Measurements from ENCODE around the gene C7orf33. TPM values are rescaled to one million over a fixed set of nuclear protein-coding genes. Genes with fewer than 3 reads are reported as not detected.

The C7orf33 gene
- total and polyA plus RNA-seq, 4 donors = not detected

- H3K9me3 ChIP-seq (ENCODE audit: control insufficient read depth in 4 of 4, low read length in 3 of 4) = no peaks in the 10 kb centered on the region
- H3K9ac ChIP-seq (ENCODE audit: low read depth in 1 of 2, low read length in 2 of 2) = no peak overlapping the region
- DNase-seq (ENCODE audit: low spot score) = no peak
- no peaks in the 10 kb centered on the region for H3K36me3 ChIP-seq (ENCODE audit: control insufficient read depth in 4 of 4, insufficient read depth in 3 of 4, low read depth in 1 of 4, low read length in 3 of 4)
- no peaks in the 10 kb centered on the region for H3K27me3 ChIP-seq (ENCODE audit: control insufficient read depth in 4 of 4, insufficient read depth in 4 of 4, low read length in 3 of 4)
- no peak overlapping the region for H3K27ac ChIP-seq (ENCODE audit: low read depth in 1 of 2, low read length in 2 of 2)
- WGBS = 86% methylated on average over 2 of the region's 2 CpGs
- H3K4me1 ChIP-seq (ENCODE audit: control insufficient read depth in 4 of 4, insufficient read depth in 4 of 4, low read length in 3 of 4) = no peaks in the 10 kb centered on the region
- no peak for TF ChIP-seq ZBTB33 (IDR thresholded peaks at IDR 0.05)
- no peak overlapping the region for H3K4me3 ChIP-seq (ENCODE audit: low read depth in 1 of 3, low read length in 3 of 3)
Measured at GRCh38 chr7:148661471-148661870, 70.9 kb downstream of the C7orf33 start.

- TF ChIP-seq, protein P1, sequence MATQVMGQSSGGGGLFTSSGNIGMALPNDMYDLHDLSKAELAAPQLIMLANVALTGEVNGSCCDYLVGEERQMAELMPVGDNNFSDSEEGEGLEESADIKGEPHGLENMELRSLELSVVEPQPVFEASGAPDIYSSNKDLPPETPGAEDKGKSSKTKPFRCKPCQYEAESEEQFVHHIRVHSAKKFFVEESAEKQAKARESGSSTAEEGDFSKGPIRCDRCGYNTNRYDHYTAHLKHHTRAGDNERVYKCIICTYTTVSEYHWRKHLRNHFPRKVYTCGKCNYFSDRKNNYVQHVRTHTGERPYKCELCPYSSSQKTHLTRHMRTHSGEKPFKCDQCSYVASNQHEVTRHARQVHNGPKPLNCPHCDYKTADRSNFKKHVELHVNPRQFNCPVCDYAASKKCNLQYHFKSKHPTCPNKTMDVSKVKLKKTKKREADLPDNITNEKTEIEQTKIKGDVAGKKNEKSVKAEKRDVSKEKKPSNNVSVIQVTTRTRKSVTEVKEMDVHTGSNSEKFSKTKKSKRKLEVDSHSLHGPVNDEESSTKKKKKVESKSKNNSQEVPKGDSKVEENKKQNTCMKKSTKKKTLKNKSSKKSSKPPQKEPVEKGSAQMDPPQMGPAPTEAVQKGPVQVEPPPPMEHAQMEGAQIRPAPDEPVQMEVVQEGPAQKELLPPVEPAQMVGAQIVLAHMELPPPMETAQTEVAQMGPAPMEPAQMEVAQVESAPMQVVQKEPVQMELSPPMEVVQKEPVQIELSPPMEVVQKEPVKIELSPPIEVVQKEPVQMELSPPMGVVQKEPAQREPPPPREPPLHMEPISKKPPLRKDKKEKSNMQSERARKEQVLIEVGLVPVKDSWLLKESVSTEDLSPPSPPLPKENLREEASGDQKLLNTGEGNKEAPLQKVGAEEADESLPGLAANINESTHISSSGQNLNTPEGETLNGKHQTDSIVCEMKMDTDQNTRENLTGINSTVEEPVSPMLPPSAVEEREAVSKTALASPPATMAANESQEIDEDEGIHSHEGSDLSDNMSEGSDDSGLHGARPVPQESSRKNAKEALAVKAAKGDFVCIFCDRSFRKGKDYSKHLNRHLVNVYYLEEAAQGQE (IDR thresholded peaks at IDR 0.05) = no peak
- TF ChIP-seq SP1 (IDR thresholded peaks at IDR 0.05) = no peak
- no peak for TF ChIP-seq YY1 (IDR thresholded peaks at IDR 0.05)
- TF ChIP-seq TAF1 (conservative IDR thresholded peaks at IDR 0.05) = no peak
- no peak for TF ChIP-seq HNF4G (IDR thresholded peaks at IDR 0.05)
- TF ChIP-seq, protein P2, sequence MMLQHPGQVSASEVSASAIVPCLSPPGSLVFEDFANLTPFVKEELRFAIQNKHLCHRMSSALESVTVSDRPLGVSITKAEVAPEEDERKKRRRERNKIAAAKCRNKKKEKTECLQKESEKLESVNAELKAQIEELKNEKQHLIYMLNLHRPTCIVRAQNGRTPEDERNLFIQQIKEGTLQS (IDR thresholded peaks at IDR 0.05) = no peak
- no peak for TF ChIP-seq RXRA (IDR thresholded peaks at IDR 0.05)
- TF ChIP-seq FOXA2 (IDR thresholded peaks at IDR 0.05) = no peak
- TF ChIP-seq JUND (IDR thresholded peaks at IDR 0.05) = no peak
- no peak for TF ChIP-seq NR2F2 (IDR thresholded peaks at IDR 0.05)
- TF ChIP-seq CTCF (IDR thresholded peaks at IDR 0.05; ENCODE audit: low read depth, low read length, missing input control) = no peak
- H3K9ac ChIP-seq (ENCODE audit: low read depth in 1 of 2, low read length in 2 of 2) = no peak overlapping the region
- H3K36me3 ChIP-seq (ENCODE audit: control insufficient read depth in 4 of 4, insufficient read depth in 3 of 4, low read depth in 1 of 4, low read length in 3 of 4) = no peaks in the 10 kb centered on the region
- H3K27me3 ChIP-seq (ENCODE audit: control insufficient read depth in 4 of 4, insufficient read depth in 4 of 4, low read length in 3 of 4) = no peaks in the 10 kb centered on the region
- H3K9me3 ChIP-seq (ENCODE audit: control insufficient read depth in 4 of 4, low read length in 3 of 4) = no peaks in the 10 kb centered on the region
- H3K4me1 ChIP-seq (ENCODE audit: control insufficient read depth in 4 of 4, insufficient read depth in 4 of 4, low read length in 3 of 4) = no peaks in the 10 kb centered on the region
- DNase-seq (ENCODE audit: low spot score) = no peak
- whole genome bisulfite sequencing = 84% methylated on average over 3 of the region's 3 CpGs
- H3K27ac ChIP-seq (ENCODE audit: low read depth in 1 of 2, low read length in 2 of 2) = no peak overlapping the region
- no peak overlapping the region for H3K4me3 ChIP-seq (ENCODE audit: low read depth in 1 of 3, low read length in 3 of 3)
Measured at GRCh38 chr7:148662646-148663045, 72.1 kb downstream of the C7orf33 start.

Data from liver (tissue), 9 donors.